Fibroblast of villous mesenchyme (primary cell): Measurements from ENCODE around the gene GABPB1. TPM values are rescaled to one million over a fixed set of nuclear protein-coding genes. Genes with fewer than 3 reads are reported as not detected.

Experiments used
- DNase-seq: peaks from one replicate; pipeline ENCODE4 v3.0.0-alpha.2; 2010; ENCODE audit warnings: low read depth
- H3K4me3 ChIP-seq: 2 replicates; pipeline ENCODE4 v1.5.1; 2011; ENCODE audit warnings: low read depth, mild to moderate bottlenecking, low read length
- total RNA-seq: library from RNA; depleted of rRNA; stranded (reverse); fragments of >200 nt; gene quantifications from 2 replicates; pipeline ENCODE4 v1.2.3, GENCODE V29; 2012
- TF ChIP-seq, protein P1 (sequence below): IDR thresholded peaks from 2 replicates; pipeline ENCODE4 v1.5.1; 2012; ENCODE audit warnings: low read depth, mild to moderate bottlenecking, low read length; ENCODE audit not compliant: insufficient read depth

GABPB1 gene
- total RNA-seq, 1 donor = 44.9 TPM

DNA sequence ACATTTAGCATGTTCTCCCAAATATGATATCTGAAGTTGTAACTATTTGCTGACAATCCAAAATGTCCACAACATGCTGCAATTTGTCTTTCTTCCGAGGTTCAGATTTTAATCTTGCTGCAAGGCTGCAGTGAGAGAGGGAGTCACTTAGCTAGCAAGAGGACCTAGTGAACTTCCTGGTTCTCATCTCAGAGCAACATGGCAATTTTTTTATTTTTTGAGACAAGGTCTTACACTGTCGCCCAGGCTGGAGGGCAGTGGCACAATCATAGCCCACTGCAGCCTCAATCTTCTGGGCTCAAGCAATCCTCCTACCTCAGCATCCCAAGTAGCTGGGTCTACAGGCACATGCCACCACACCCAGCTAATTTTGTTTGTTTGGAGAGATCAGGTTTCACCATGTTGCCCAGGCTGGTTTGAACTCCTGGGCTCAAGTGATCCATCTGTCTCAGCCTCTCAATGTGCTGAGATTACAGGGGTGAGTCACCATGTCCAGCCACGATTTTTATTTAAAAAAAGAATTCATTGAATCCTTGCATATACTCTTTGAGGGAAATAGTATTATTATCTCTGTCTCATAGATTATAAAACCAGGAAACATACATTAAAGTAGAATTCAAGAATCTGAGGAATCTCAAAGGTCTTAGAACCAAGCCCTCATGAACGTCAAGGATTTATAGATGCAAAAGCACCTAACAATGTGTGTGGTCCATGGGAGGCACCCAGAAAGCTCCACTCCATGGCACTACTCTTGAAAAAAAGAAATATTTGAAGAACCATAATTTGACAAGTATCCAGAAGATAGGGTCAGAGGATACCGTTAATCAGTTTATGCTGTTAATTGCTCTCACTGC is 98.6 kb downstream of the GABPB1 start:
- TF ChIP-seq, protein P1, sequence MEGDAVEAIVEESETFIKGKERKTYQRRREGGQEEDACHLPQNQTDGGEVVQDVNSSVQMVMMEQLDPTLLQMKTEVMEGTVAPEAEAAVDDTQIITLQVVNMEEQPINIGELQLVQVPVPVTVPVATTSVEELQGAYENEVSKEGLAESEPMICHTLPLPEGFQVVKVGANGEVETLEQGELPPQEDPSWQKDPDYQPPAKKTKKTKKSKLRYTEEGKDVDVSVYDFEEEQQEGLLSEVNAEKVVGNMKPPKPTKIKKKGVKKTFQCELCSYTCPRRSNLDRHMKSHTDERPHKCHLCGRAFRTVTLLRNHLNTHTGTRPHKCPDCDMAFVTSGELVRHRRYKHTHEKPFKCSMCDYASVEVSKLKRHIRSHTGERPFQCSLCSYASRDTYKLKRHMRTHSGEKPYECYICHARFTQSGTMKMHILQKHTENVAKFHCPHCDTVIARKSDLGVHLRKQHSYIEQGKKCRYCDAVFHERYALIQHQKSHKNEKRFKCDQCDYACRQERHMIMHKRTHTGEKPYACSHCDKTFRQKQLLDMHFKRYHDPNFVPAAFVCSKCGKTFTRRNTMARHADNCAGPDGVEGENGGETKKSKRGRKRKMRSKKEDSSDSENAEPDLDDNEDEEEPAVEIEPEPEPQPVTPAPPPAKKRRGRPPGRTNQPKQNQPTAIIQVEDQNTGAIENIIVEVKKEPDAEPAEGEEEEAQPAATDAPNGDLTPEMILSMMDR = no peak
- H3K4me3 ChIP-seq = no peak overlapping the region
- DNase-seq = peak; percentile 77

DNA sequence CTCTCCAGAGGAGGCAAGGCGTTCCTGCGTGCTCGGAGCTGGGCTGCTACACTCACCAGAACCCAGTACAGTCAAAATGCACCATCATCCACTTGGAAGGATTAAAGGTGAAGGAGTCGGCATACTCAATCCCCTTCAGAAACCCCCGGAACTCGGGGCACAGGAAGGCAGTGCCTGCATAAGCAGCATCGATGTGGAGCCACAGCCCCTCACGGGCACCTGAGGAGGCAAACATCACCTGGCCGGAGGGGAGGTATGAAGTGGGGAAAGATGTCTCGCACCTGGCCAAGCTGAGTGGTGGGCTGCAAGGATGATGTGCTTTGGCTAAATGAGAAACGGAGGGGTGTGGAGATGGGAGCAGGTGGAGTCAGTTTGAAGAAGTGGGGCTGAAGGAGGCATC is 102.4 kb downstream of the GABPB1 start:
- H3K4me3 ChIP-seq = no peak overlapping the region
- no peak for DNase-seq
- TF ChIP-seq, protein P1 = no peak

DNA sequence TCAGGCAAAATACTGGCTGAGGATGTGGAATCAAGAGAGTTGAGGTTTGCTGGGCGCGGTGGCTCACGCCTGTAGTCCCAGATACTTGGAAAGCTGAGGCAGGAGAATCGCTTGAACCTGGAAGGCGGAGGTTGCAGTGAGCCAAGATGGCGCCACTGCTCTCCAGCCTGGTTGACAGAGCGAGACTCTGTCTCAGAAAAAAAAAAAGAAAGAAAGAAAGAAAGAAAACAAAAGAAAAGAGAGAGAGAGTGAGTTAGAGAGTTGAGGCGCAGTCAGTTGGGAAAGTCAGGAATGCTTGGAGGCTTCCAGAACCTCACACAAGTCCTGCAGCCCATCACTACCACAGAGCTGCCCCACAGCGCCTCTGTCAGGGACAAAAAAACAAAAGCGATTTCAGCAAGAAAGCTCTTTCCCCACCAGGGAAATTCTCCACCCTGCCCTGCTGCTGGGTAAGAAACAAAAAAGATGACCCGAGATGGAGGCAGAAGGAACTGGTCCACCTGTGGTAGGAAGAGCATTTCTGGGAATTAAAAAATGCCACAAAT is 103.3 kb downstream of the GABPB1 start:
- no peak overlapping the region for H3K4me3 ChIP-seq
- DNase-seq = no peak
- TF ChIP-seq, protein P1 = peak; percentile 1

DNA sequence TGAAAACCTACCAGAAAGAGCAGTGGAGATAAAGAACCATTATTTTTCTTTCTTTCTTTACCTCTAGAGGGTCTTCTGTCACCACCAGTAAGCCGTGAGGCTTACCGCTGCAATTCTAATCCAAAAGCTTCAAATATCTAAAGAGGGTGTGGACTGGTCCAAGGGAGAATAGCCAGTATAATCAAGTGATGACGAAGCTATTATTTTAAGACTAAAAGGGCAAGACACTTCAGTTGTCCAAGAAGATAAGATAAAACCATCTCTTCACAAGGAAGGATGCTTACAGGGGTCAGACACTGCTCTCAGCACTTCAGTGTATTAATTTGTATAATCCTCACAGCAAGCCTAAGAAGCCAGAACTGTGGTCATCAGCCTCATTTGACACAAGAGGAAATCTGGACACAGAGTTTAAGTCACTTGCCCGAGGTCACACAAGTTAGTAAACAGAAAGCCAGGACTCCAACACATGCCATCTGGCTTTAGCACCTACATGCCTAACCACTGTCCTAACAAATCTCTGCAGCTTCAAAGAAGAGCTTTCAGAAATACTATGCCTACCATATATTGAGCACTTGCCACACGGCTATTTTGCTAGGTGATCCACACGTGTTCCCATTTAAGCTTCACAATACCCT is 104.1 kb downstream of the GABPB1 start:
- H3K4me3 ChIP-seq = no peak overlapping the region
- TF ChIP-seq, protein P1 = no peak
- DNase-seq = no peak

DNA sequence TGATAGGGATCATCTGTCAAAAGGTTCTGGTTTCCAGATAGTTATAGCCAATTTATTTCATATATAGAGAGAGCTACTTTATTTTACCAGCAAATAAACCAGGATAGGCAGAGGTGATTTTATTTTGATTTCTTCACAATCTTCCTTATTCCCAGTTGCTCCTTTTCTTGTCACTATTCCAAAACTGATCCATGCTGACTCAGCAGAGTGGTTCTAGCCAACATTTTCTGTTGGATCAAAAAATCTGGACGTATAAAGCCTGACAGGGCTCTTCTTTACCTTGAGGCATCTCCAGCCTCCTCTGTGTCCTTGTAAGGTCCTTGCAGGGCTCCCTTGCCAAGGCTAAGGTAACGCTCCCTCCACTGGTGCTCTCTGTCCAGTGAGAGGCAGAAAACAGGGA is 105.3 kb downstream of the GABPB1 start:
- H3K4me3 ChIP-seq = no peak overlapping the region
- TF ChIP-seq, protein P1 = no peak
- DNase-seq = no peak

DNA sequence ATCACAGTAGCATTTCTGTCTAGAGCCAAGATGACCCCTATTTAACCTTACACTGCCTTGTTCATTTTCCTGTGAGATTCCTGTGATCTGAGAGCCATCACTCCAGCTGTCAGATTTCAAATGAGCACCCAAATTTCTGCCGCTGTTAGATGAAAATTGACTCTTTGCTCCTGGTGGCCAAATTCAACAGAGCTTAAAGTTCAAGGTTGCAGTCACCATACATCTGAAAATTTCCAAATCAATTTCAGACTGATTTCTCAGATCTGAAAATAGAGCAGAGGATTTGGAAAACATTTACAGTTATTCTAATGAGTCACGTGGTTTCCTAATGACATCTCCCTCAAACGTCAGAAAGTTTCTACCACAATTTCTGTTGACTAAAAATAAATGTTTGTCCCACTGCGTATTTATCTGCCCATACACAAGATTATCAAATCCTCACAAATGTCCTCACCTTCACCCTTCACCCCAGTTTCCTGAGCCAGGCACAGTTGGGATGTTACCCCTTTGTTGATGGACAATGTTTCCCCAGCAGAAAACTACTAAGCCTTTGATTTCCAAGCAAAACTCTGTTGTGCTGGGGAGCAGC is 105.9 kb downstream of the GABPB1 start:
- no peak overlapping the region for H3K4me3 ChIP-seq
- TF ChIP-seq, protein P1 = no peak
- DNase-seq = no peak
